ENCODE data around the gene TUBE1.
"Not testable (repeated sequence)": the region's sequence is repeated elsewhere in the genome, so short reads cannot be mapped to it uniquely, and the experiment has no call there.

Gene TUBE1

DNA sequence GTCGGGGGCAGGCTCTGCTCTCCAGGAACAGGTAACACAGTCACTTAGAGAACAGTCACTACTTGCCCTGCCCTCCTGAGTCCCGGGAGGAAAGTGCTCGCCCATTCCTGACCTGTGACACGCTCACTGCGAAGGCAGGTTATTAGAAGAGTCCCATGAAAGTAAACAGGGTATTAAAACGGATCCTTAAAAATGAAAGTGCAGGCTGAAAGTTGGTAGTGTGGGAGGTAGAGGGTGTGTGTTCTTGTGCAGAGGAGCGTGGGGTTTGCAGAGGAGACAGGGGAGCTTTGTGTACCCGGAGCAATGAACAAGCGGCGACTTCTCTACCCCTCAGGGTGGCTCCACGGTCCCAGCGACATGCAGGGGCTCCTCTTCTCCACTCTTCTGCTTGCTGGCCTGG, 33.3 kb downstream of the TUBE1 start, which contains the start of gene CCN6:
CCN6 (plus strand) TSS at position 104 of the 400 bp plus-strand sequence; CDS start at position 358, 254 bp downstream.
- H3K4me3 ChIP-seq (ENCODE audit: control insufficient read depth, low read depth, low read length), result no peak within 1 kb of the TSS
- DNase-seq (ENCODE audit: low read depth), result no peak

GRCh38 chr6:112051251-112051740, 36.0 kb downstream of the TUBE1 start:
- DNase-seq (ENCODE audit: low read depth), result not testable (repeated sequence)

More for the DNA sequence above, 33.3 kb downstream of the TUBE1 start, which contains the start of gene CCN6:
- no peak for TF ChIP-seq CTCF (conservative IDR thresholded peaks at IDR 0.05; ENCODE audit: control insufficient read depth, insufficient read depth, low read depth, low read length)

GRCh38 chr6:112050429-112050828, 36.9 kb downstream of the TUBE1 start:
- no peak for DNase-seq (ENCODE audit: low read depth)

More at GRCh38 chr6:112051251-112051740, 36.0 kb downstream of the TUBE1 start:
- not testable (repeated sequence) for H3K4me3 ChIP-seq (ENCODE audit: control insufficient read depth, low read depth, low read length)

GRCh38 chr6:112049996-112050395, 37.3 kb downstream of the TUBE1 start:
- no peak overlapping the region for H3K4me3 ChIP-seq (ENCODE audit: control insufficient read depth, low read depth, low read length)
- no peak for TF ChIP-seq CTCF (conservative IDR thresholded peaks at IDR 0.05; ENCODE audit: control insufficient read depth, insufficient read depth, low read depth, low read length)
- DNase-seq (ENCODE audit: low read depth), result no peak

More at GRCh38 chr6:112050429-112050828, 36.9 kb downstream of the TUBE1 start:
- no peak for TF ChIP-seq CTCF (conservative IDR thresholded peaks at IDR 0.05; ENCODE audit: control insufficient read depth, insufficient read depth, low read depth, low read length)
- no peak overlapping the region for H3K4me3 ChIP-seq (ENCODE audit: control insufficient read depth, low read depth, low read length)

- H3K4me3 ChIP-seq (ENCODE audit: control insufficient read depth, low read depth, low read length), result no peak overlapping the region
- no peak for DNase-seq (ENCODE audit: low read depth)
- no peak for TF ChIP-seq CTCF (conservative IDR thresholded peaks at IDR 0.05; ENCODE audit: control insufficient read depth, insufficient read depth, low read depth, low read length)
Measured at GRCh38 chr6:112049026-112049799, 38.1 kb downstream of the TUBE1 start.

DNA sequence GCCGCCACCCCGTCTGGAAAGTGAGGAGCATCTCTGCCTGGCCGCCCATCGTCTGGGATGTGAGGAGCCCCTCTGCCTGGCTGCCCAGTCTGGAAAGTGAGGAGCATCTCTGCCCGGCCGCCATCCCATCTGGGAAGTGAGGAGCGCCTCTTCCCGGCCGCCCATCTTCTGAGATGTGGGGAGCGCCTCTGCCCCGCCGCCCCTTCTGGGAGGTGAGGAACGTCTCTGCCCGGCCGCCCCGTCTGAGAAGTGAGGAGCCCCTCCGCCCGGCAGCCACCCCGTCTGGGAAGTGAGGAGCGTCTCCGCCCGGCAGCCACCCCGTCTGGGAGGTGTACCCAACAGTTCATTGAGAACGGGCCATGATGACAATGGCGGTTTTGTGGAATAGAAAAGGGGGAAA, 39.8 kb downstream of the TUBE1 start:
- not testable (repeated sequence) for H3K4me3 ChIP-seq (ENCODE audit: control insufficient read depth, low read depth, low read length); DNase-seq (ENCODE audit: low read depth)

- no peak overlapping the region for H3K4me3 ChIP-seq (ENCODE audit: control insufficient read depth, low read depth, low read length)
- no peak for TF ChIP-seq CTCF (conservative IDR thresholded peaks at IDR 0.05; ENCODE audit: control insufficient read depth, insufficient read depth, low read depth, low read length)
- DNase-seq (ENCODE audit: low read depth), result peak; percentile 82
Measured at GRCh38 chr6:112044856-112045255, 42.4 kb downstream of the TUBE1 start.

Data from fibroblast of mammary gland (primary cell).